HEK293 (cell line): ENCODE results near the gene TLE5.

Experiments
- CTCF ChIP-seq: fragments of 450-650 bp; formaldehyde crosslinking; IDR thresholded peaks from 2 replicates; pipeline ENCODE4 v1.5.1; 2016; ENCODE audit warnings: missing biosample characterization, missing genetic modification characterization
- KLF16 ChIP-seq: fragments of 450-650 bp; formaldehyde crosslinking; IDR thresholded peaks from 2 replicates; pipeline ENCODE4 v1.5.1; 2017; ENCODE audit warnings: missing biosample characterization, missing genetic modification characterization
- TCF7L2 ChIP-seq: IDR thresholded peaks from 2 replicates; pipeline ENCODE4 v1.6.1; 2011; ENCODE audit warnings: low read depth, mild to moderate bottlenecking, inconsistent platforms, low read length, moderate library complexity, borderline replicate concordance
- ZNF174 ChIP-seq: fragments of 450-650 bp; formaldehyde crosslinking; IDR thresholded peaks from 2 replicates; pipeline ENCODE4 v1.5.0; 2017; ENCODE audit warnings: missing biosample characterization, mild to moderate bottlenecking, missing genetic modification characterization
- ZNF184 ChIP-seq: fragments of 450-650 bp; IDR thresholded peaks from 2 replicates; pipeline ENCODE4 v1.5.1; 2018; ENCODE audit warnings: missing biosample characterization, mild to moderate bottlenecking, missing genetic modification characterization
- ZNF433 ChIP-seq: fragments of 450-650 bp; formaldehyde crosslinking; IDR thresholded peaks from 2 replicates; pipeline ENCODE4 v1.5.1; 2016; ENCODE audit warnings: missing biosample characterization, missing genetic modification characterization, low read depth
- ZNF585B ChIP-seq: fragments of 450-650 bp; formaldehyde crosslinking; IDR thresholded peaks from 2 replicates; pipeline ENCODE4 v1.5.1; 2016; ENCODE audit warnings: missing biosample characterization, missing genetic modification characterization
- ZNF777 ChIP-seq: fragments of 450-650 bp; formaldehyde crosslinking; IDR thresholded peaks from 2 replicates; pipeline ENCODE4 v1.5.1; 2017; ENCODE audit warnings: missing biosample characterization, missing genetic modification characterization, borderline replicate concordance
- ZSCAN5A ChIP-seq: fragments of 450-650 bp; formaldehyde crosslinking; IDR thresholded peaks from 2 replicates; pipeline ENCODE4 v1.5.1; 2016; ENCODE audit warnings: missing biosample characterization, missing genetic modification characterization

GRCh38 chr19:3094601-3095440 lies 32.5 kb upstream of the TLE5 start:
- TF ChIP-seq TCF7L2 (no peak), CTCF (tag by site-specific recombination) (no peak), ZNF433 (no peak), ZSCAN5A (tag by site-specific recombination) (no peak), ZNF184 (tag by site-specific recombination) (no peak), ZNF777 (no peak), ZNF585B (tag by site-specific recombination) (no peak), ZNF174 (no peak), KLF16 (tag by site-specific recombination) (no peak)
